HG03460 (cell line): ENCODE measurements around the gene SNCB.
A peak's percentile ranks its signal among the peaks of the same experiment; 100 is the strongest.

Experiments used
- ATAC-seq: cut with Tn5 transposase; IDR thresholded peaks from one replicate; pipeline ENCODE4 v1.9.1; 2021; ENCODE audit not compliant: unreplicated experiment

The SNCB gene

DNA sequence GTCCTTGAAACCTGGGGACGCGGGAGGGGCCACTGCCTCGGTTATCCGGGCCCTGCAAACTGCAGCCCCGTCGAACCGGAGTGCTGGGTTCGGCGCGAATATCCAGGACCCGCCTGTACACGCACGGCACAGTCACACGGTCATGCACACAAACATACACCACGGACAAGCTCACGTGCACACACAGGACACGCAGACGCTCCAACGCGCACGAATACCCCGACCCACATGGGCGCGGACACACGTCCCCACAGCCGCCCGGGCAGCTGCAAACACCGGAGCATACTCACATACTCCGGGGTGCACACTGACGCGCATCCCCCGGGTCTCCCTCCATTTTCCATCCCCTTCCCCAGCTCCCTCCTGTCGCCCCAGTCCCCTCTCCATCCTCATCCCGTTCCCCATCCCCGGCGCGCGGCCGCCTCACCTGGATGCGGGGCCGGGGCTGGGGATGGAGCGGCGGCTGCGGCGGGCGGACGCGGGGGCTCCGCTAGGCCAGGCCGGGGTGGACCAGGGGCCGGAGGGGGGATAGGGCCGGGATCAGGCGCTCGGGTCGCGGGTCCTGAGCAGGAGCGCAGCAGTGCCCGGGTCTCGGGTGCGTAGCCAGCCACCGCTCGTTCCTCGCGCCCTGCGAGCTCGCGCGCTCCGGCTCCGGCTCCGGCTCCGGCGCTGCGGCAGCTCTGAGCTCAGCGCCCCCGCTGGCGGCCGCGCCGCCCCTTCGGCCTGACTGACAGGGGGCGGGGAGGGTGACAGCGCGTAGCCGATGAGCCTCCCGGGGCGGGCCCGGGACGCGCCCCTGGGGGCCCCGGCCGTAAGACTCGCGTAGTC is at the start of gene SNCB, which contains the start of gene EIF4E1B:
Gene SNCB, minus strand, starts transcription at position 682 of the 828 bp plus-strand sequence. CDS start 880 bp downstream, outside the sequence.
Gene EIF4E1B, plus strand, starts transcription at position 823 of the 828 bp plus-strand sequence. CDS start 12,113 bp downstream, outside the sequence.
- ATAC-seq: no peak

DNA sequence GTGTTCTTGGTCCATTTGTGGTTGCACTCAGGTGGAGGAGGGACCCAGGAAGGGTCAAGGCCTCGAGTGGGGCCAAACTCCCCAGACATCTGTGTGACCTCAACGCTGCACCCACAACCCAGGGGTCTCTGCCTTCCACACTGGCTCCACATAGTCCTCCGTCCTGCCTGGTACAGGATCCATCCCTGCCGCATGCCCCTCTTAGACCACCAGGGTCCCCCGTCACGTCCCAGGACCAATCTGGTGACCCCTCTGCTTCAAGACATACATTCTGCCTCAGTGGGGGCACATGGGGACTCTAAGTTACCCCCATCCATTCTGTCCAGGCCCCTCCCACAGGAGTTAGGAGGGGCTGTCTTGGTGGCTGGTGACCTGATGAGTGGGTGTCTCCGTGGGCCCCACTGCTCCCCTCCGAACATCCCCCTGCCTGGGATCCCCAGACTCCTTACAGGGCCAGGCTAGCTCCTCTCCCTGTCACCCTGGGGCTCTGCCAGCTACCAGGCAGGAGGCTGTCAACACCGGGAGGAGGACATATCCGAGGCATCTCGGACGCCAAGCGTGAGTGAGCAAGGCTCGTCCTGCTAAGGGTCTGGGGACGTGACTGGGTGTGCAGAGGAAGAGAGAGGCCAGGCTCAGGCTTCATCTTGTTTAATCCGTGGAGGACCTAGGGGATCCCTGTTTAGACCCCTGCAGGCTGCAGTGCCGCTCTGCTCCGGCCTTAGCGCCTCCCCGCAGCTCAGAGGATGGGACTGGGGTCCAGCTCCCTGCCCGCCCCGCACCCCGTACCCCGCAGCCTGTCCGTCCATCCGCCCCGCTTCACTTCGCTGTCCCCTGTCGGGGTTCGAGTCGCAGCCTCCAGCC is 49.3 kb upstream of the SNCB start:
- no peak for ATAC-seq

- ATAC-seq: no peak
Observed at GRCh38 chr5:176678584-176678983, 48.2 kb upstream of the SNCB start.

DNA sequence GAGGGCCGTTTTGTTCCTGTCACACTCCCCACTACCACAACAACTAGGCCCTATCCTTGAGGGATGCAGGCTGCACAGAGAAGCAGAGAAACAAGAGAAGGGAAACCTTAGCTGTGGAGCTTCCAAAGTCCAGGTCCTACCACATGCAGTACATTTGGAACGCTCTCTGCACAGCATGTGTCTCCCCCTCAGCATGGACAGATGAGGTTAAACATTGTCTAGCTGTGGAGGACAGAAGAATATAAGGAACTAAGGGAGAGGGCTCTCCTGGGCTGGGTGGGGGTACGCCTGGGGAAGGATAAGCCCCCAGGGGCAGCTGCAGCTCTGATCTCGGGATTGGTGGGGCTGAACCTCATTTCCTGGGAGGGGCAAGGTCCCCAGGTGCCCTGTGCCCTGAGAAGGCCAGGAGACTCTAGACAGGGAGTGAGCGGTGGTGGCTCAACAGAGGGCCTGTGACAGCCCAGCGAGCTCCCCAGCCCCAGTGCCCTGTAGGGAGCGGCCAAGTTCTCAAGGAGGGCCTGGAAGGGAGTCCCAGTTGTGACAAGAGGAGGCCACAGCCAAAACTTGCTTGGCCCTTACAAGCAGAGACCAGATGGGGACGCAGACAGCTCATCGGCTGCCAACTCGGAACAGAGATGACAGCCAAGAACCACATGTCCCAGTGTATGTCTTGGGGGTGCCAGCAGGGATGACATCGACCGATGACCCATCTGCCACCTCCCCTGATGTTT is 47.0 kb upstream of the SNCB start:
- no peak for ATAC-seq

DNA sequence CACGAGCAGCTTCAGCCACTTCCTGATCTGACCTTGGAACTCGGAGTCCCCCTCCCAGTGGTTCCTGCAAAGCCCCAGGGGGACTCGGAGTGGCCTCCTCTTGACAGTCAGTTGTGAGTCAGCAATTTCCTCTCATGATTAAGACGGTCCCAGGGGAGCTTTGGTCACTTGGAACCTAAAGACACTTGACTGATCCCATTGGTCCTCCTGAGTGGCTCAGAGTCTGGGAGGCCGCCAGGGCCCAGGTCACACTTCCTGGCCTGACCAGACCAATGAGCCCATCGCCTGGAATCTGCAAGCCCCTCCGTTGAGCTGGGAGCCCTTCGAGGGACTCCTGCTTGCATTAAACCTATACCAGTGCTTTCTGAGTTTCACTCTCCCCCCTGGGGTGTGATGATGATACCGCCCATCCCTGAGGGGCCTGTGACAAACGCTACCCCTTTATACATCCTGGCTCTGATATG is 46.1 kb upstream of the SNCB start:
- ATAC-seq: peak; percentile 84

GRCh38 chr5:176675676-176676360 is 45.5 kb upstream of the SNCB start:
- ATAC-seq: no peak

DNA sequence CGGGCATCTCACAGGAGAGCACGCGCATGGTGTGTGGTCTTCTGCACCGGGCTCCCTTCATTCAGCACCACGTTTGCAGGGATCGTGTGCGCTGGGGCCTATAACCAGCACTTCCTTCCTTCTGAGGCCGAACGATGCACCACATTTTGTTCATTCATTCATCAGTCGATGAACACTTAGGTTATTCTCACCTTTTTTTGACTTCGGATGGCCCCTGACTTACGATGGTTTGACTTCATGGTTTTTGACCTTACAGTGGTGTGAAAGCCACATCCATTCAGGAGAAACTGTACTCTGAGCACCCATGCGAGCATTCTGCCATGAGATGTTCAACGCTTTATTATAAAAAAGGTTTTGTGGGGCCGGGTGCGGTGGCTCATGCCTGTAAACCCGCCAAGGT is 44.5 kb upstream of the SNCB start:
- ATAC-seq: no peak

GRCh38 chr5:176673651-176674583 is 43.6 kb upstream of the SNCB start:
- ATAC-seq: no peak

GRCh38 chr5:176671890-176672747 is 41.8 kb upstream of the SNCB start:
- no peak for ATAC-seq

DNA sequence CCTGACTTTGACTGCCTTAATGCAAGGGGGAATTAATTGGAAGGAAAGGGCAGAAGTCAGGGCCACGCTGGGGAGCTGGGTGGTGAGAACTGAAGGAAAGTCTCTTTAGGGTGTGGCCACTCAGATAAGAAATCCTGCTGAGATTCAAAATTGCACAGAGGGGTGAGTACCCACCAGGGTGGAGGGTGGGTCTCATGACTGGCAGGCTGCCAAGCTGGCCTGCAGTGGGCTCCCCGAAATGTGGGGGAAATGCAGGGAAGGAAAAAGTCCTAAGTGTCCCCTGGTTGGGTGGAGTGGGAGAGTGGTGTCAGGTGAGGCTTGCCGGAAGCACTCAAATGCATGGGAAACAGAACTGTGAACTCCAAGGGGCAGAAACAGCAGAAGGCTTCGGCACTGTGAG is 41.1 kb upstream of the SNCB start:
- no peak for ATAC-seq

DNA sequence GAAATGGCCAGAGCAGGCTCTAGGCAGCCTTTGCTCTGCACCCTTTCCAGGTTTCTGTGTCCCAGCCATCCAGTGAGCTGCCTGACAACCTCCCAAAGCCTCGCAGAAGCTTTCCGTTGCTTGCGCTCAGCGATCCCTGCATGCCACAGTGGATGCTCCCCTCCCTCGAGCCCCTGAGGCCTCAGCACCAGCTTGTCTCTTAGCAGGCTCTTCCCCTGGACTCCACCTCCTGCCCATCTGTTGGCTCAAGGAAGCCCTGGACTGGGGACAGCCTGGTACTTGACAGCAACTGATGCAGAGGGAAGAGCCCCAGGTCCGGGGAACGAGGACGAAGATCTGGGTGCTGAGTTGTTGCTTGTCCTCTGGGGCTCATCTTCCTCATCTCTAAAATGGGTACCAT is 40.1 kb upstream of the SNCB start:
- no peak for ATAC-seq

GRCh38 chr5:176667637-176668036 is 37.3 kb upstream of the SNCB start:
- ATAC-seq: no peak

DNA sequence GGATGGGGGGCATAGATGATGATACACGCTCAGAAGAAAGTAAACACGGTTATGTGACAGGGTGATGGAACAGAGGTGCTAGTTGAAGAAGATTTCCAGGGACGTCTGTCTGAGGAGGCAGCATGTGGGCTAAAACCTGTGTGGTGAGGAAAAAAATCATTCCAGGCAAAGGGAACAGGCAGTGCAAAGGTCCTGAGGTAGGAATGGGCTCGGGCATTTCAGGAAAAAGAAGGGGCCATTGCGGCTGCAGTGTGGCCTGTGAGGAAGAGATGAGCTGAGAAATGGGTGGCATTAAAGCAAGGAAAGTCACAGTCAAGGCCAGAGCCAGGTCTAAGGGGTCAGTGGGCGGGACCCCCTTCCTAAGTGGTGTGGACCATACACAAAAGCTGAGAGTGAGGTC is 35.2 kb upstream of the SNCB start:
- no peak for ATAC-seq

DNA sequence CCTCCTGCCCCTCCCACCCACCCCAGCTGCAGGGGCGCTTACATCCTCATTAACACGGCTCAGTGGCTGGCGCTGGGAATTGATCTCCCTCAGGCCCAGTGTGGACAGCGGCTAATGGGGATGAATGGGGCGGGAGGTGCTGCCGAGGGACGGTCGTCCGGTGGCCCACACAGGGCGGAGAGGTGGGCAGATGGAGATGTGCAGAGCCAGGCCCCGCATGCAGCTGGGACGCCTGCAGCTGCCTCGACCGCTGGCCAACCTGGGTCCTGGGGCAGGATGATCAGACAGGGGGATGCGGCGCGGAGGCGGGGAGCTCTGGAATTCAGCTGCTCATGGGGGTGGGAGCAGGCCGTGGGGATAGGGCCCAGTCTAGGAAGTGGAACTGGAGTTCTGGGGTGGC is 34.6 kb upstream of the SNCB start:
- ATAC-seq: no peak

DNA sequence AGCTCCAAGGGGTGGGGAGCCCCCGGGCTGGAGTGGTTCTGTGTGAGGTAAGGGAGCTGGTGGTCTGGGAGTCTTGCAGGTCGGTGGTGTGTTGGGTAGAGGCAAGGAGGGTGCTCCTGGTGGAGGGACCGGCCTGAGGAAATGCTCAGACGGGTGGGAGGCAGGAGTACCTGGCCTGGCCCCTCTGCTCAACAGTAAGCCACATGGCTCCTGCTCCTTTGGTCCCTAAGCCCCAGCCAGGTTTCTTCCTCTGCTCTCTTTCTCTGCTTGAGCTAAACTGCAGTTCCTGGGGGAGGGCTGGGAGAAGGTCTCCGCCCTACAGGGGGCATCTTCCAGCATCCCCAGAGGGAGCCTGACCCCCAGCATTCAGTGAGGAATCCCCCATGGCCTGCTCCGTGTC is 34.1 kb upstream of the SNCB start:
- ATAC-seq: no peak

GRCh38 chr5:176663566-176663965 is 33.2 kb upstream of the SNCB start:
- ATAC-seq: no peak

DNA sequence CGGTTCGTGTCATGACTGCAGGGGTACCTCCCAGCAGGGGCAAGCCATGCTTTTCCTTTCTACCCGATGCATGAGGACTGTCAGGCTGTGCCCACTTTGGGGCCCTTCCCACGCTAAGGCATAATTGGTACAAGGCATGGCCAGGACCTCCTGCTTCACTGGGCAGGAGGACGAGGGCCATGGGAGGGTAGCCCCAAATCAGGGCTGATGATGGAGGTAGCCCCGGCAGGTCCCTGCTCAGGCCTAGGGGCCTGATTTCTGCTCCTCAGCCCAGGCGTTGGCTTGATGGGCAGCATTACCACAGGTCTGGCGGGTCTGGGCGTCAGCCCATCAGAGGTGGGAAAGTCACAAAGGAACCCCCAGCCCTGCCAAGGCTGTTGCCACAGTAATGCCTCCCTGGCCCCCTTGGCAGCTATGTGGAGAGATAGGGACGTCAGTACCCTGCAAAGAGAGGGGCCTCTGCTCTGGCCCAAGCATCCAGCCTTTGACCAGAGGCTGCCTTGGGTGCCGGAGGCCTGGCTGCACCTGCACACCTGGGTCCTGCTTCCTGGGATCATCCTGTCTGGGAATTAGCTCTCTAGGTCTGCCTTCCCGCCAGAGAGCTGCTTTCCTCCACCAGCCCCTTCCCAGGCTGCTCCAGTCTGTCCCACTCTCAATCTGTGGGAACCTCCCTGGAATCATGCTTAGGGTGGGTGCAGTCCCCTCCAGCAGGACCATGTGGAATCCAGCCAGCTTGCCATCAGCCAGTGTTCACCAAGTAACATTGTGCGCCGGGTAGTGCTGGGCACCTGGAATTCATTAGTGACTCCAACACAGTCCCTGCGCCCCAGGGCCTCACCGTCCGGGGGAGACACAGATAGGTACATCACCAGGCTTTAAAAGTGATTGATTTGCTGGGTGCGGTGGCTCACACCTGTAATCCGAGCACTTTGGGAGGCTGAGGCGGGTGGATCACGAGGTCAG is 32.3 kb upstream of the SNCB start:
- no peak for ATAC-seq
